ENCODE measurements around the gene SP8. TPM values are rescaled to one million over a fixed set of nuclear protein-coding genes. Genes with fewer than 3 reads are reported as not detected.

SP8 gene
- total and polyA plus RNA-seq, 9 of the 15 experiments (the other 6 are each of a cell fraction or from before 2014, with no cell fraction given), result 0.04 to 1.2 (median 0.19) TPM

DNA sequence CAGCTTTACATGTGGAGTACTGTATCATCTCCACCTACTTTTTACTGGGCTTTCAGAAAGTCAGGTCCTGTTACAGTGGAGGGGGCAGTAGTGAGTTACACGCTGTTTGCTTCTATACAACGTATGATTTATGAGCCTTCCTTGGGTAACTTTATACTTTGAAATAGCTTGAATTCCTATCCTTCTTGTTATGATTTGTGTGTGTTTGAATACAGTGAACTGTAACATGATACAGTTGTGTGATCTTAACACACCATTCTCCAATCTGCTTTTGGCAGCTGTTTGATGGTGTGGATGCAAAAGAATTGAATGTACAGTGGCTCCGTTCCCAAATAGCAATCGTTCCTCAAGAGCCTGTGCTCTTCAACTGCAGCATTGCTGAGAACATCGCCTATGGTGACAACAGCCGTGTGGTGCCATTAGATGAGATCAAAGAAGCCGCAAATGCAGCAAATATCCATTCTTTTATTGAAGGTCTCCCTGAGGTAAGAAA, 41.7 kb downstream of the SP8 start:
- H3K9ac ChIP-seq (ENCODE audit: insufficient read depth in 1 of 2, low read depth in 2 of 2, low read length in 2 of 2), result no peak overlapping the region
- no peak overlapping the region for H2AFZ ChIP-seq (ENCODE audit: low read depth, low read length)
- no peak overlapping the region for H3K4me2 ChIP-seq (ENCODE audit: insufficient read depth, low read length)
- no peaks in the 10 kb centered on the region for H3K36me3 ChIP-seq (ENCODE audit: control insufficient read depth, insufficient read depth, low read length)
- peaks cover 2 to 6% of the 10 kb centered on the region in 2 experiments; a peak in 3 of 5 replicates for H3K27me3 ChIP-seq (ENCODE audit: control insufficient read depth in 2 of 2, insufficient read depth in 2 of 2, low read length in 2 of 2)
- H3K9me3 ChIP-seq (replicated peaks; ENCODE audit: control insufficient read depth, insufficient read depth, low read depth, low read length), result no peaks in the 10 kb centered on the region
- DNase-seq (ENCODE audit: extremely low read depth in 1 of 4, low spot score in 3 of 4), result peak in 3 of 4 experiments; percentile 10 to 19 (median 11)
- H3K4me1 ChIP-seq (replicated peaks in 1 of 2; ENCODE audit: control insufficient read depth in 2 of 2, insufficient read depth in 2 of 2, low read length in 2 of 2), result no peaks in the 10 kb centered on the region
- in situ Hi-C loops (cut with MboI), result no loop called here
- ChIA-PET POLR2A (interaction anchor here (1.2 kb wide), 1 partner anchor 499 kb away, joined by 3 read pairs; no protein-coding TSS in a partner anchor), CTCF (ENCODE audit: low intra/inter-chr PET ratio) (no interaction called here)
- H3K9me1 ChIP-seq (ENCODE audit: control insufficient read depth, insufficient read depth, low read length), result no peaks in the 10 kb centered on the region
- BruUV-seq (replicated peaks), result no TSS peak
- no peak overlapping the region for H3K27ac ChIP-seq (ENCODE audit: extremely low read depth, low read depth, low read length)
- intact Hi-C loops (cut with micrococcal nuclease), result no loop called here
- WGBS (ENCODE audit: insufficient coverage, low coverage, missing lambda C conversion rate), result 3% methylated on average over 7 of the region's 7 CpGs
- no peak for FAIRE-seq
- ATAC-seq, result peak; percentile 73
- H3K79me2 ChIP-seq (ENCODE audit: control insufficient read depth, insufficient read depth, low read length), result no peaks in the 10 kb centered on the region
- H3K4me3 ChIP-seq, result no peak overlapping the region
- H4K20me1 ChIP-seq (replicated peaks; ENCODE audit: control insufficient read depth, insufficient read depth, low read length), result no peaks in the 10 kb centered on the region
- TF ChIP-seq EP400 (IDR thresholded peaks at IDR 0.05) (no peak), FOXK1 (CRISPR knock-in tag; IDR thresholded peaks at IDR 0.05; ENCODE audit: borderline replicate concordance) (no peak), IRF2 (CRISPR knock-in tag; IDR thresholded peaks at IDR 0.05) (no peak), PKNOX1 (IDR thresholded peaks at IDR 0.05) (peak; percentile 81)
- TF ChIP-seq, protein P1, sequence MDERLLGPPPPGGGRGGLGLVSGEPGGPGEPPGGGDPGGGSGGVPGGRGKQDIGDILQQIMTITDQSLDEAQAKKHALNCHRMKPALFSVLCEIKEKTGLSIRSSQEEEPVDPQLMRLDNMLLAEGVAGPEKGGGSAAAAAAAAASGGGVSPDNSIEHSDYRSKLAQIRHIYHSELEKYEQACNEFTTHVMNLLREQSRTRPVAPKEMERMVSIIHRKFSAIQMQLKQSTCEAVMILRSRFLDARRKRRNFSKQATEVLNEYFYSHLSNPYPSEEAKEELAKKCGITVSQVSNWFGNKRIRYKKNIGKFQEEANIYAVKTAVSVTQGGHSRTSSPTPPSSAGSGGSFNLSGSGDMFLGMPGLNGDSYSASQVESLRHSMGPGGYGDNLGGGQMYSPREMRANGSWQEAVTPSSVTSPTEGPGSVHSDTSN (CRISPR knock-in tag; IDR thresholded peaks at IDR 0.05; ENCODE audit: low read depth), result no peak
- TF ChIP-seq, protein P1 (tag; conservative IDR thresholded peaks at IDR 0.05; ENCODE audit: low read depth), result peak; percentile 79
- TF ChIP-seq, protein P2, sequence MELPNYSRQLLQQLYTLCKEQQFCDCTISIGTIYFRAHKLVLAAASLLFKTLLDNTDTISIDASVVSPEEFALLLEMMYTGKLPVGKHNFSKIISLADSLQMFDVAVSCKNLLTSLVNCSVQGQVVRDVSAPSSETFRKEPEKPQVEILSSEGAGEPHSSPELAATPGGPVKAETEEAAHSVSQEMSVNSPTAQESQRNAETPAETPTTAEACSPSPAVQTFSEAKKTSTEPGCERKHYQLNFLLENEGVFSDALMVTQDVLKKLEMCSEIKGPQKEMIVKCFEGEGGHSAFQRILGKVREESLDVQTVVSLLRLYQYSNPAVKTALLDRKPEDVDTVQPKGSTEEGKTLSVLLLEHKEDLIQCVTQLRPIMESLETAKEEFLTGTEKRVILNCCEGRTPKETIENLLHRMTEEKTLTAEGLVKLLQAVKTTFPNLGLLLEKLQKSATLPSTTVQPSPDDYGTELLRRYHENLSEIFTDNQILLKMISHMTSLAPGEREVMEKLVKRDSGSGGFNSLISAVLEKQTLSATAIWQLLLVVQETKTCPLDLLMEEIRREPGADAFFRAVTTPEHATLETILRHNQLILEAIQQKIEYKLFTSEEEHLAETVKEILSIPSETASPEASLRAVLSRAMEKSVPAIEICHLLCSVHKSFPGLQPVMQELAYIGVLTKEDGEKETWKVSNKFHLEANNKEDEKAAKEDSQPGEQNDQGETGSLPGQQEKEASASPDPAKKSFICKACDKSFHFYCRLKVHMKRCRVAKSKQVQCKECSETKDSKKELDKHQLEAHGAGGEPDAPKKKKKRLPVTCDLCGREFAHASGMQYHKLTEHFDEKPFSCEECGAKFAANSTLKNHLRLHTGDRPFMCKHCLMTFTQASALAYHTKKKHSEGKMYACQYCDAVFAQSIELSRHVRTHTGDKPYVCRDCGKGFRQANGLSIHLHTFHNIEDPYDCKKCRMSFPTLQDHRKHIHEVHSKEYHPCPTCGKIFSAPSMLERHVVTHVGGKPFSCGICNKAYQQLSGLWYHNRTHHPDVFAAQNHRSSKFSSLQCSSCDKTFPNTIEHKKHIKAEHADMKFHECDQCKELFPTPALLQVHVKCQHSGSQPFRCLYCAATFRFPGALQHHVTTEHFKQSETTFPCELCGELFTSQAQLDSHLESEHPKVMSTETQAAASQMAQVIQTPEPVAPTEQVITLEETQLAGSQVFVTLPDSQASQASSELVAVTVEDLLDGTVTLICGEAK (IDR thresholded peaks at IDR 0.05), result 0 out of 2 replicates have a peak, but pooled peaks have one; percentile 29
- TF ChIP-seq, protein P2 (CRISPR knock-in tag; IDR thresholded peaks at IDR 0.05), result no peak
- TF ChIP-seq, protein P3, sequence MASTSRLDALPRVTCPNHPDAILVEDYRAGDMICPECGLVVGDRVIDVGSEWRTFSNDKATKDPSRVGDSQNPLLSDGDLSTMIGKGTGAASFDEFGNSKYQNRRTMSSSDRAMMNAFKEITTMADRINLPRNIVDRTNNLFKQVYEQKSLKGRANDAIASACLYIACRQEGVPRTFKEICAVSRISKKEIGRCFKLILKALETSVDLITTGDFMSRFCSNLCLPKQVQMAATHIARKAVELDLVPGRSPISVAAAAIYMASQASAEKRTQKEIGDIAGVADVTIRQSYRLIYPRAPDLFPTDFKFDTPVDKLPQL (IDR thresholded peaks at IDR 0.05; ENCODE audit: extremely low read depth, insufficient read length), result no peak
